LNCAP (cell line): ENCODE results near the gene TMEM131L.

ENCODE experiments used
- CTCF ChIP-seq: fragments of 450-650 bp; IDR thresholded peaks from 2 replicates; pipeline ENCODE4 v1.5.1; 2017; ENCODE audit warnings: mild to moderate bottlenecking

The TMEM131L gene

DNA sequence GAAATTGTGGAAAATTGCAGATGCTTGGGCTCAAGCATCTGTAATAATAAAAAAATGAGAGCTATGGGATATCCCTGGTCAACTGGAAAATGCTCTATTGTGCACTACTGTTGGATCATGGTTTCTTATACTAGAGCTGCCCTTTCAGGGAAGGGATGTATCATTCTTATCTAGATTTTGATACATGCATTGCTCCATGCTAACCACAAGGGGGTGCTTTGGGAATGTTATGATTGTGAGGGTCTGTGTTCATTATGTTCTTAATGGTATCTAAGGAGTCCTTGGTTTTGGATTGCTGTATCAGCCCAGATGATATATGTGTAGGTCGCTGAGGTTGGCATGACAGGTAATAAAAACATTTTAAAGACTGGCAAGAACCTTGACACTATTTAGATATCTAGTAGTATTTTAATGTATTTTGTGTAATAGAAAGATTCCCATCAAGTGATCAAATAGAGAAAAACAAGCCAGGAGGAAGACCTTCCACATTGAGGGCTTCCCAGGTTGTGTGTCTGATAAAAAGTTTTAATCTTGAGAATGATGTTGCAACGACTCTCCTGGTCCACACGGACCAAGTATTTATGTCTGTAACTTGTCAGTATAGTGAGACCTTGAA is 168.7 kb downstream of the TMEM131L start:
- TF ChIP-seq CTCF, result peak; percentile 54

- TF ChIP-seq CTCF, result no peak
Observed at GRCh38 chr4:153635846-153636245, 169.7 kb downstream of the TMEM131L start.

- no peak for TF ChIP-seq CTCF
Observed at GRCh38 chr4:153637201-153637600, 171.0 kb downstream of the TMEM131L start.

- no peak for TF ChIP-seq CTCF
Observed at GRCh38 chr4:153638011-153638410, 171.9 kb downstream of the TMEM131L start.

DNA sequence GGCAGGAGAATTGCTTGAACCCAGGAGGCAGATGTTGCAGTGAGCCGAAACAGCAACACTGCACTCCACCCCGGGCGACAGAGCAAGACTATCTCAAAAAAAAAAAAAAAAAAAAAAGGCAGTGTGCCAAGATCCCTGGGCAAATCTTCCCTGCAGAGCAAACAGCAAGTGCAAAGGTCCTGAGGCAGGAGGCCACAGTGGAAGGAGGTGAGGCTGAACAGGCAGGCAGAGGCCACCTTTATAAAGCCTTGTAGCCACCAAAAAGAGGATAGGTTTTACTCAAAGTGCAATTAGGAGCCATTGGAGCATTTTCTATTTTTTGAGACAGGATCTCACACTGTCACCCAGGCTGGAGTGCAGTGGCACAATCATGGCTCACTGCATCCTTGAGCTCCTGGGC is 172.8 kb downstream of the TMEM131L start:
- TF ChIP-seq CTCF, result no peak

GRCh38 chr4:153639833-153640802 is 174.0 kb downstream of the TMEM131L start:
- no peak for TF ChIP-seq CTCF

GRCh38 chr4:153641532-153641931 is 175.4 kb downstream of the TMEM131L start:
- TF ChIP-seq CTCF, result no peak
